Mucosa of rectum (tissue), 2 donors: ENCODE results near the gene IGF2R.

ENCODE experiments used
- H3K27ac ChIP-seq, 2 donors: one replicate each; pipeline ENCODE4 v1.7.0; 2013; ENCODE audit warnings: inconsistent platforms in 2 of 2, low read depth in 2 of 2, low read length in 2 of 2
- H3K27me3 ChIP-seq, 2 donors: one replicate each; pipeline ENCODE4 v1.7.0; 2013; ENCODE audit warnings: low read length in 2 of 2; ENCODE audit not compliant: control insufficient read depth in 2 of 2, insufficient read depth in 2 of 2
- H3K36me3 ChIP-seq, 2 donors: one replicate each; pipeline ENCODE4 v1.7.0; 2013; ENCODE audit warnings: low read length in 2 of 2; ENCODE audit not compliant: control insufficient read depth in 2 of 2, insufficient read depth in 2 of 2
- H3K4me1 ChIP-seq, 2 donors: one replicate each; pipeline ENCODE4 v1.7.0; 2013; ENCODE audit warnings: low read length in 2 of 2, mild to moderate bottlenecking in 1 of 2; ENCODE audit not compliant: control insufficient read depth in 2 of 2, insufficient read depth in 2 of 2
- H3K4me3 ChIP-seq, 2 donors: one replicate each; pipeline ENCODE4 v1.7.0; 2013; ENCODE audit warnings: low read length in 2 of 2
- H3K9ac ChIP-seq, 2 donors: one replicate each; pipeline ENCODE4 v1.7.0; 2013; ENCODE audit warnings: low read length in 2 of 2, low read depth in 1 of 2, mild to moderate bottlenecking in 1 of 2
- H3K9me3 ChIP-seq, 2 donors: one replicate each; pipeline ENCODE4 v1.7.0; 2013; ENCODE audit warnings: low read length in 2 of 2; ENCODE audit not compliant: control insufficient read depth in 2 of 2
- donor health status: healthy.
- donor health status: Normal muscosa, but diverticular disease.

The IGF2R gene

DNA sequence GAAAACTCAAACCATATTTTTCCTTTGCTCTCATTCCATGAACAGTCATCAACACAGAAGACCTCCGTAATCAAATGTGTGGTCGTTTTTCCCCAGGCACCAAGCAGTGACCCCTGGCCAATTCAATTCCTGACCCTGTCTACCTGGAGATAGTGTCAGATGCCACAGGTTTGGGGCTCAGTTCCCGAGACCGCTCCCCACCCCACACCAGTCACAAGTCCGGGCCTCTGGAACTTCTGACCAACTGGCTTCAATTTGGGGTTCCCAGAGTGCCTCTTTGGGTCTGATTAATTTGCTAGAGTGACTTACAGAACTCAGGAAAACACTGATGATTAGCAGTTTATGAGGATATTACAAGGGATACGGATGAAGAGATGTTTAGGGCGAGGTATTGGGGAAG is 6.0 kb downstream of the IGF2R start:
- Histone ChIP-seq H3K27ac (no peak overlapping the region), H3K4me3 (no peak overlapping the region), H3K9me3 (no peaks in the 10 kb centered on the region), H3K36me3 (no peaks in the 10 kb centered on the region), H3K27me3 (no peaks in the 10 kb centered on the region), H3K9ac (no peak overlapping the region), H3K4me1 (peaks cover 34 to 41% of the 10 kb centered on the region in 2 donors)

DNA sequence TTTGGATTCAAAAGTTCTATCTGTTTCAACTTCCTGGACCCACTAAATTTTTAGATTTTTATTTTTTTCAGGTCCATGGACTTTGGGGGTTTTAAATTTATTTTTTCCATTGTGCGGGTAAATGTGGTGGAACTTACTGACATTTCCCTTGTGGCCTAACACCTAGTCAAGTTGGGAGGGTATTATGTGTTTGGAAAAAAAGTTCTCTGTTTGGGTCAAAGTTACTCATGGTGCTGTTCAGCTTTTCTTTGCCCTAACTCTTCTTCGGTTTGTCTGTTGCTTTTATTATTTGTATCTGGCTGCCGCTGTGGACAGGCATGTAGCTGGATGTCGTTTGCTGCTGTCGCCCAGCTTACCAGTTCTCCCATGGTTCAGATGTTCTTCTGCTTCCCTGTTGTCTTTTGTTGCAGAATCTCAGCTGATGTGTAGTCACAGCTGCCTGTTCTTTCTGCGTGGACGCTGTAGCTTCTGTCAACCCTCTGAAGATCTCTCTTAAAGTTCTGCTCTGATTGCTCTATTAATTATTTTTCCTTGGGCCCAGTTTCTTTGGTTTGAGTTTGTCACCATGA is 7.9 kb downstream of the IGF2R start:
- Histone ChIP-seq H3K9me3 (no peaks in the 10 kb centered on the region), H3K4me3 (no peak overlapping the region), H3K4me1 (peaks cover 28 to 45% of the 10 kb centered on the region in 2 donors), H3K9ac (peak overlapping the region in 1 of 2 donors; percentile 14), H3K27ac (no peak overlapping the region), H3K27me3 (no peaks in the 10 kb centered on the region), H3K36me3 (no peaks in the 10 kb centered on the region)

DNA sequence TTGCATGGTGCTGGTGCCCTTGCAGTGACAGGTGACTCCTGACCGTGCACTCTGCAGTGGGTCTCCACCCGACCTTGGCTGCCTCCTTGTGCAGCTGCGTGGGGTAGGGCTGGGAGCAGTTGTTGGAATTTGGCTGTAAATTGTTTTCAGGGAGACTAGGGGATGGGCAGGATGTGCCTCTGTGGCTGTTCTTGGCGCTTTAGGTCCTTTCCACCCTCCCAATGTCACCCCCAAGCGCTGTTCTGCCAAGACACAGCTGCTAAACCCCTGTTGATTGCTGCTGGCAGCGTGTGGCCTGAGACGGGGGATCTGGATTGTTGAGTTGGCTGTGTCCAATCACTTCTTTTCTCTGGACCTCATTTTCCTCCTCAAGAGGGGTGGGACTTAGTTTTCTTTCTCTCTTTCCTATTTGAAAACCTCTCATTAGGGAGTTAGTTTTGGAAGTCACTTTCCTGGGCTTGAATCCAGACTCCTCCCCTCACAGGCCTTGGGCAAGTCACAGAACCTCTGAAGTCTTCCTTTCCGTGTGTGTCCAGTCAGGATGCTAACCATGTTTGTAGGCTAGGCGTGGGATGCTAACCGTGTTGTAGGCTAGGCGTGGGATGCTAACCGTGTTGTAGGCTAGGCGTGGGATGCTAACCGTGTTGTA is 8.5 kb downstream of the IGF2R start:
- no peaks in the 10 kb centered on the region for H3K27me3 ChIP-seq
- no peak overlapping the region for H3K27ac ChIP-seq
- no peaks in the 10 kb centered on the region for H3K9me3 ChIP-seq
- H3K4me1 ChIP-seq: peaks cover 33 to 52% of the 10 kb centered on the region in 2 donors
- no peak overlapping the region for H3K4me3 ChIP-seq
- no peaks in the 10 kb centered on the region for H3K36me3 ChIP-seq
- peak overlapping the region in 1 of 2 donors; percentile 14 for H3K9ac ChIP-seq

DNA sequence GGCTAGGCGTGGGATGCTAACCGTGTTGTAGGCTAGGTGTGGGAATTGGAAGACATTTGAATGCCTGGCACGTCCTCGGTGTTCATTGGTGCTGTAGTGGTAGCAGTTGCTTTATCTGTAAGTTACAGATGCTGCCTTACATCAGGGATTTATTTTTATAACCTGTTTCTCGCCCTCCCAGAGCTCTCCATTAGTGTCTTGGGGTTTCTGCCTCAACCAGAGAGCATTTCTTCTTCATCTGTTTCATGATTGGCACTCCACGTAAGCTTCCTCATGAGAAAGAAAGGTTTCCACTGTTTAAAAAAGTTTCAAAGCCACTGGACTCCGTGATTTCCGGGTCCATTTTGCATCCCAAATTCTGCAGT is 9.0 kb downstream of the IGF2R start:
- no peaks in the 10 kb centered on the region for H3K9me3 ChIP-seq
- no peaks in the 10 kb centered on the region for H3K27me3 ChIP-seq
- no peak overlapping the region for H3K9ac ChIP-seq
- H3K27ac ChIP-seq: no peak overlapping the region
- H3K36me3 ChIP-seq: no peaks in the 10 kb centered on the region
- peaks cover 34 to 49% of the 10 kb centered on the region in 2 donors for H3K4me1 ChIP-seq
- no peak overlapping the region for H3K4me3 ChIP-seq

DNA sequence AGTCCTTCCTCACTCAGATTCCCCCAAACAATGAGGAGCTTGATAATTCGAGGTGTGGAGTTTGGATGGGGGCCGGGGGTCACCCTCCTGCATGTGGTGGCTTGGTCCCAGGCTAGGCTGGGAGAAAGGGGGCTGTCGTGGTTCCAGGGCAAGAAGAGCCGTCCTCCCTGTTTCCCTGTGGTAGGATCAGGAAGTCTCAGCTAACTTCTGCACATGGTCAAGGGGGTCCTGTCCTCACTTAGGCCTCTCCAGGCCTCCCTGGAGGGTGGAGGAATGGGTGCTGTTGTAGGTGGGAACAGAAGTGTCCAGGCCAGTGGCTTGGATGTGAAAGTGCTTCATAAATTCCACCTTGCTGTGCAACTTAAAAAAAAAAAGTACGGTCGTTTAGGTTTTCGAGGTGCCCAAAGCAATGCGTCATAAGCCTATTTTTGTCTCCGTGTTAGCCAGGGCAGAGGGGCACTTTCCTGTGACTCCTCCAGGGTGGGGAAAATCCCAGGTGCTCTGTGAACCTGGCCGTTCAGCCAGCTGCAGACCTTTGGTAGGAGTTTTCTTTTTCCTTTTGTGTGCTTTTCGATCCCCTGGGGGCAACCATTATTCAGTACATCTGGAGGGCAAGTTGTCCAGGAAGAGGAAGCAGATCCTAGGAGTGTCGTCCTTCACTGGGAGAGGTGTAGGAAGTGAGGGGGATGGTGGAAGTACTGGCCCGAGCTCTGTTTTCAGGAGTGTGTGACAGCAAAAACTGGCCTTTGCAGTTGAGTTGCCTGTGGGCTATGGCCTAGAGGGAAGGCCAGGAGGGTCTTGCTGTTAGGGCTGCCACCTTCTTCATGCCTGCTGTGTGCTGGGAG is 9.6 kb downstream of the IGF2R start:
- peak overlapping the region; percentile 28 to 45 for H3K27ac ChIP-seq

DNA sequence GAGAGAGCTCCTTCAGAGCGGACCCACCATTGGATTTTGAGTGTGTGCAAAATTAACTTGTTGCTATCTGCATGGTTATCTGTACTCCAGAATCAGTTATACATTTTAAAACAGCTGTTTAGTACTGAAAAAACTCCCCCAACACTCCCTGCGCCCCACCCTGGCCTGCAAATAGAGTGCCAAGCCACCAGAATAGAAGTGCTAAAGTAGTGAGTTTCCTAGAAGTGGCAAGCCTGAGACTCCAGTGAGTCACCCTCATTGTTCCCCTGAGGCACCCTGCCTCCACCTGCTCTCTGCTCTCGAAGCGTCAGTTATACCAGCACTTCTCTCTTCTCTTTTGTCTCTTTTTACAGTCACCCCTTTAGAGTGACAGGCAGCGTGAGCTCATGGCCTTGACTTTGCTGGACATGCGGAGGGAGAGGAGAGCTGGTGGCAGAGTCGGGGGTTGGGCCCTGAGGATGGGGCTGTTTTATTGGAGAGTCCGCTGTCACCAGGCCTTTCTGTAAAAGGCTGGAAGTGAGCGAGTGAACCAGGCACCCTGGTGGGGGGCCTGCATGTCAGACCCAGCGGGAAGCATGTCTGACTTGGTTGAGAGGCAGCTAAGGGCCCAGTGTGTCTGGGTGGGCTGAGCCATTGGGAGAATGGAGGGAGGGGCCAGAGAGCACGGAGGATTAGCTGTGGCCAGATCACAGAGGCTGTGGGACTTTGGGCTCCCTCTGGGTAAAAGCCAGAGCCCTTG is 10.4 kb downstream of the IGF2R start:
- no peaks in the 10 kb centered on the region for H3K36me3 ChIP-seq
- no peak overlapping the region for H3K4me3 ChIP-seq
- H3K27ac ChIP-seq: peak overlapping the region; percentile 28 to 45
- no peaks in the 10 kb centered on the region for H3K27me3 ChIP-seq
- H3K4me1 ChIP-seq: peaks cover 43 to 57% of the 10 kb centered on the region in 2 donors
- no peaks in the 10 kb centered on the region for H3K9me3 ChIP-seq
- peak overlapping the region in 1 of 2 donors; percentile 16 for H3K9ac ChIP-seq

More for the DNA sequence above, 9.6 kb downstream of the IGF2R start:
- Histone ChIP-seq H3K27me3 (no peaks in the 10 kb centered on the region), H3K4me1 (peaks cover 40 to 53% of the 10 kb centered on the region in 2 donors), H3K4me3 (no peak overlapping the region), H3K9me3 (no peaks in the 10 kb centered on the region), H3K36me3 (no peaks in the 10 kb centered on the region), H3K9ac (peak overlapping the region in 1 of 2 donors; percentile 16)

DNA sequence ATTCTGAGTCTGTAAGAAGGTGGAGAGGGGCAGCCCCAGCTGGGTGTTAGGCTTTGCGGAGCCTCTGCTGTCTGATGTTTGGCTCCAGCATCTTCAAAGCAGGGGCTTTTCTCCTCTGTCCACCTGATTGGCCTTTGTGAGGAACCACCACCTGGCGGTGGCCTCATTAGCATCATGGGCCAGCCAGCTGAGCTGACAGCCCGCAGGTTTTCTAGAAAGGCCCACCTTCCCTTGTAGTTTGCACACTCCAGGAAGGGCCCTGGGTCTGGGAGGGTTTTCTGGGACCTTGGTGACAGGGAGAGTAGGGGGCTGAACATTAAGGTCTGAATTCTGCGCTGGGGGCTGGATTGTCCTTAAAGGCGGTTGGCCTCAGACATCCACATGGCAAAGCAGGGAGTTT is 11.6 kb downstream of the IGF2R start:
- H3K27me3 ChIP-seq: no peaks in the 10 kb centered on the region
- H3K27ac ChIP-seq: no peak overlapping the region
- no peaks in the 10 kb centered on the region for H3K36me3 ChIP-seq
- no peaks in the 10 kb centered on the region for H3K9me3 ChIP-seq
- H3K9ac ChIP-seq: no peak overlapping the region
- peaks cover 43 to 58% of the 10 kb centered on the region in 2 donors for H3K4me1 ChIP-seq
- H3K4me3 ChIP-seq: no peak overlapping the region

DNA sequence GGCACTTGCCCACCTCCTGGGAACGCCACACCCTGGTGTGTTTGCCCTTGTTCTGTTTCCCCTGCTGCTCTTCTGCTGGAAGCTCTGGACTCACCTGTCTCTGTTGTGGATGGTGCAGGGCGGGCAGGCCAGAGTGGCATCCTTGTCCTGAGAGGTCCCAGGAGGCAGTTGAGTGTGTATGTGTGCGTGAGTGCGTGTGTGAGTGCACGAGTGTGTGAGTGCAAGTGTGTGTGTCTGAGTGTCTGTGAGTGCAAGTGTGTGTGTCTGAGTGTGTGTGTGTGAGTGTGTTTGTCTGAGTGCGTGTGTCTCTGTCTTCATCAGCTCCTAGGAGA is 12.2 kb downstream of the IGF2R start:
- Histone ChIP-seq H3K9me3 (no peaks in the 10 kb centered on the region), H3K4me1 (peaks cover 43 to 59% of the 10 kb centered on the region in 2 donors), H3K9ac (no peak overlapping the region), H3K27ac (peak overlapping the region in 1 of 2 donors; percentile 49), H3K27me3 (no peaks in the 10 kb centered on the region), H3K4me3 (no peak overlapping the region), H3K36me3 (no peaks in the 10 kb centered on the region)

DNA sequence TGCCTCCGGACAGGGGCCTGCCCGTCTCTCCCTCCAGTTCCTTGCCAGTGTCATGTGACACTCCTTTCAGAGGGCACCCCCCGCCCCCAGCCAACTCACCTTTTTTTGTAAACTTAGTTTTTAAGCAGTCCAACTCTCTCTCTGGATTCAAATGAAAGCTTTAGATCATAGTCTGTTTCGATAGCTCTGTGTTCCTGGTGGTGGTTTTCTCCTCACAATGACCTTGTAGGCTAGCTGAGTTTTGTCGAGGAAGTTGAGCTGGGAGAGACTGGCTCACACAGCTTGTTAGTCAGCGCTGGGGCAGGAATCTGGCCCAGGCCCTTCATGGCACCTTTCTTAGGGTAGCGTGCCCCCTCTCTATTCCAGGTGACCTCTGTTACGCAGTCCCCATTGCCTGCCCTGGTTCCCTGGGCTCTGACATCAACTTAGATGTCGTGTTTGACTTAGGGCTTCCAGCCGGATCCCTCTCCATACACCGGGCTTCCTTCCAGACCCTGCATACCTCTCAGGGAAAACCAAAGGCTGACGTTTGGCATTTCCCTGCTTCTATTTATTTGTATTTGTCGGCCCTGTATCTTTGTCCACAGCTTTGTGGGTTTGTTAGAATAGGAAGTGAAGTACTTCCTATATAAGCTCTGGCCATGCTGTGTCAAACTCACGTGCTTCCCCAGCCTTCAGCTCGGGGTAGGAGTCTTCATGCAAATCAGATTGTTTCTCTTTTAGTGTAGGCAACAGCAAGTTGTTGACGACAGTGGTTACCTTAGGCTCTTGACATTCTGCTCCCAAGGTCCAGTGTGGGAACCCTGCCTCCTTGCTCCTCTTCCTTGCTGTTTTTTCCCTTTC is 12.7 kb downstream of the IGF2R start:
- no peaks in the 10 kb centered on the region for H3K9me3 ChIP-seq
- H3K4me3 ChIP-seq: peak overlapping the region in 1 of 2 donors; percentile 35
- no peaks in the 10 kb centered on the region for H3K36me3 ChIP-seq
- H3K9ac ChIP-seq: peak overlapping the region in 1 of 2 donors; percentile 3
- peaks cover 43 to 58% of the 10 kb centered on the region in 2 donors for H3K4me1 ChIP-seq
- H3K27me3 ChIP-seq: no peaks in the 10 kb centered on the region
- peak overlapping the region; percentile 37 to 49 for H3K27ac ChIP-seq
